Activated T-cell treated with anti-CD3 and anti-CD28 coated beads, Interleukin-2, amount 50 U/mL, for 24 hours (primary cell): Measurements from ENCODE around the gene MGAT3.

ENCODE experiments used
- DNase-seq: peaks from one replicate; pipeline ENCODE4 v3.0.0-alpha.2; 2020
- H3K27ac Mint-ChIP-seq: 2 replicates; pipeline ENCODE4 v1.8.0; 2020; ENCODE audit warnings: mild to moderate bottlenecking, mixed read lengths
- H3K27me3 Mint-ChIP-seq: 2 replicates; pipeline ENCODE4 v1.8.0; 2020; ENCODE audit warnings: mixed read lengths
- H3K36me3 Mint-ChIP-seq: 2 replicates; pipeline ENCODE4 v1.8.0; 2020; ENCODE audit warnings: low read depth, mixed read lengths
- H3K4me1 Mint-ChIP-seq: 2 replicates; pipeline ENCODE4 v1.8.0; 2020; ENCODE audit warnings: low read depth, mixed read lengths
- H3K4me3 Mint-ChIP-seq: 2 replicates; pipeline ENCODE4 v1.8.0; 2020; ENCODE audit warnings: mild to moderate bottlenecking, moderate library complexity, mixed read lengths
- H3K9me3 Mint-ChIP-seq: 2 replicates; pipeline ENCODE4 v1.8.0; 2020; ENCODE audit warnings: mixed read lengths

The MGAT3 gene

GRCh38 chr22:39434243-39434653 lies 22.6 kb upstream of the MGAT3 start:
- Mint-ChIP-seq H3K36me3 (peaks cover 36% of the 10 kb centered on the region), H3K9me3 (no peaks in the 10 kb centered on the region), H3K4me1 (peaks cover 8% of the 10 kb centered on the region), H3K27me3 (peaks cover 10% of the 10 kb centered on the region), H3K27ac (no peak overlapping the region), H3K4me3 (no peak overlapping the region)
- DNase-seq, result no peak

- H3K4me3 Mint-ChIP-seq, result no peak overlapping the region
- no peak for DNase-seq
- H3K4me1 Mint-ChIP-seq, result peaks cover 8% of the 10 kb centered on the region
- H3K27ac Mint-ChIP-seq, result no peak overlapping the region
- H3K27me3 Mint-ChIP-seq, result peaks cover 14% of the 10 kb centered on the region
- peaks cover 33% of the 10 kb centered on the region for H3K36me3 Mint-ChIP-seq
- no peaks in the 10 kb centered on the region for H3K9me3 Mint-ChIP-seq
Measured at GRCh38 chr22:39434721-39435120, 22.1 kb upstream of the MGAT3 start.

GRCh38 chr22:39435616-39436015 lies 21.2 kb upstream of the MGAT3 start:
- Mint-ChIP-seq H3K4me3 (no peak overlapping the region), H3K9me3 (no peaks in the 10 kb centered on the region), H3K27ac (no peak overlapping the region), H3K36me3 (peaks cover 25% of the 10 kb centered on the region), H3K27me3 (peaks cover 17% of the 10 kb centered on the region), H3K4me1 (peaks cover 8% of the 10 kb centered on the region)
- no peak for DNase-seq

GRCh38 chr22:39437791-39438704 lies 18.8 kb upstream of the MGAT3 start:
- no peaks in the 10 kb centered on the region for H3K9me3 Mint-ChIP-seq
- H3K4me1 Mint-ChIP-seq, result peaks cover 8% of the 10 kb centered on the region
- H3K36me3 Mint-ChIP-seq, result peaks cover 3% of the 10 kb centered on the region
- H3K27ac Mint-ChIP-seq, result no peak overlapping the region
- no peak for DNase-seq
- H3K4me3 Mint-ChIP-seq, result no peak overlapping the region
- H3K27me3 Mint-ChIP-seq, result peaks cover 19% of the 10 kb centered on the region

- H3K4me1 Mint-ChIP-seq, result peaks cover 8% of the 10 kb centered on the region
Measured at GRCh38 chr22:39439170-39439569, 17.6 kb upstream of the MGAT3 start.

GRCh38 chr22:39443398-39443797 lies 13.4 kb upstream of the MGAT3 start:
- H3K36me3 Mint-ChIP-seq, result no peaks in the 10 kb centered on the region
- no peak overlapping the region for H3K27ac Mint-ChIP-seq
- H3K27me3 Mint-ChIP-seq, result peaks cover 18% of the 10 kb centered on the region
- DNase-seq, result no peak
- no peaks in the 10 kb centered on the region for H3K9me3 Mint-ChIP-seq
- H3K4me3 Mint-ChIP-seq, result no peak overlapping the region
- peaks cover 19% of the 10 kb centered on the region for H3K4me1 Mint-ChIP-seq

More at GRCh38 chr22:39439170-39439569, 17.6 kb upstream of the MGAT3 start:
- Mint-ChIP-seq H3K9me3 (no peaks in the 10 kb centered on the region), H3K27ac (no peak overlapping the region), H3K27me3 (peaks cover 19% of the 10 kb centered on the region), H3K4me3 (no peak overlapping the region), H3K36me3 (no peaks in the 10 kb centered on the region)
- no peak for DNase-seq

- Mint-ChIP-seq H3K27ac (no peak overlapping the region), H3K36me3 (no peaks in the 10 kb centered on the region), H3K9me3 (no peaks in the 10 kb centered on the region), H3K4me3 (no peak overlapping the region), H3K27me3 (peaks cover 9% of the 10 kb centered on the region), H3K4me1 (peaks cover 21% of the 10 kb centered on the region)
- no peak for DNase-seq
Measured at GRCh38 chr22:39444247-39444800, 12.5 kb upstream of the MGAT3 start.

GRCh38 chr22:39444937-39445465 lies 11.8 kb upstream of the MGAT3 start:
- DNase-seq, result no peak
- H3K4me3 Mint-ChIP-seq, result no peak overlapping the region
- no peaks in the 10 kb centered on the region for H3K9me3 Mint-ChIP-seq
- H3K27ac Mint-ChIP-seq, result no peak overlapping the region
- no peaks in the 10 kb centered on the region for H3K36me3 Mint-ChIP-seq
- H3K4me1 Mint-ChIP-seq, result peaks cover 27% of the 10 kb centered on the region
- H3K27me3 Mint-ChIP-seq, result peaks cover 6% of the 10 kb centered on the region

GRCh38 chr22:39445678-39446077 lies 11.1 kb upstream of the MGAT3 start:
- H3K27me3 Mint-ChIP-seq, result peaks cover 2% of the 10 kb centered on the region

GRCh38 chr22:39446239-39446721 lies 10.5 kb upstream of the MGAT3 start:
- H3K4me1 Mint-ChIP-seq, result peaks cover 27% of the 10 kb centered on the region
- H3K36me3 Mint-ChIP-seq, result no peaks in the 10 kb centered on the region
- H3K9me3 Mint-ChIP-seq, result no peaks in the 10 kb centered on the region
- H3K27ac Mint-ChIP-seq, result peak overlapping the region; percentile 74
- no peak overlapping the region for H3K4me3 Mint-ChIP-seq
- DNase-seq, result no peak
- H3K27me3 Mint-ChIP-seq, result peaks cover 2% of the 10 kb centered on the region

More at GRCh38 chr22:39445678-39446077, 11.1 kb upstream of the MGAT3 start:
- Mint-ChIP-seq H3K4me1 (peaks cover 27% of the 10 kb centered on the region), H3K27ac (no peak overlapping the region), H3K9me3 (no peaks in the 10 kb centered on the region), H3K36me3 (no peaks in the 10 kb centered on the region), H3K4me3 (no peak overlapping the region)
- DNase-seq, result no peak

GRCh38 chr22:39448205-39449054 lies 8.4 kb upstream of the MGAT3 start:
- H3K27me3 Mint-ChIP-seq, result no peaks in the 10 kb centered on the region
- no peak overlapping the region for H3K27ac Mint-ChIP-seq
- peaks cover 30% of the 10 kb centered on the region for H3K4me1 Mint-ChIP-seq
- no peak for DNase-seq
- no peaks in the 10 kb centered on the region for H3K36me3 Mint-ChIP-seq
- H3K9me3 Mint-ChIP-seq, result no peaks in the 10 kb centered on the region
- H3K4me3 Mint-ChIP-seq, result no peak overlapping the region

- Mint-ChIP-seq H3K4me1 (peaks cover 30% of the 10 kb centered on the region), H3K9me3 (no peaks in the 10 kb centered on the region), H3K27ac (no peak overlapping the region), H3K27me3 (peaks cover 6% of the 10 kb centered on the region), H3K36me3 (no peaks in the 10 kb centered on the region), H3K4me3 (no peak overlapping the region)
- DNase-seq, result no peak
Measured at GRCh38 chr22:39449708-39450107, 7.1 kb upstream of the MGAT3 start.

GRCh38 chr22:39450258-39450955 lies 6.4 kb upstream of the MGAT3 start:
- Mint-ChIP-seq H3K9me3 (no peaks in the 10 kb centered on the region), H3K36me3 (no peaks in the 10 kb centered on the region), H3K4me3 (no peak overlapping the region), H3K27ac (no peak overlapping the region), H3K27me3 (peaks cover 10% of the 10 kb centered on the region), H3K4me1 (peaks cover 30% of the 10 kb centered on the region)
- DNase-seq, result no peak

GRCh38 chr22:39452740-39453040 lies 4.1 kb upstream of the MGAT3 start:
- no peaks in the 10 kb centered on the region for H3K36me3 Mint-ChIP-seq
- H3K4me1 Mint-ChIP-seq, result peaks cover 25% of the 10 kb centered on the region
- no peak overlapping the region for H3K27ac Mint-ChIP-seq
- peaks cover 23% of the 10 kb centered on the region for H3K27me3 Mint-ChIP-seq
- no peak for DNase-seq
- no peaks in the 10 kb centered on the region for H3K9me3 Mint-ChIP-seq
- no peak overlapping the region for H3K4me3 Mint-ChIP-seq
